Activated CD4-positive, alpha-beta T cell treated with anti-CD3 and anti-CD28 coated beads for 48 hours (primary cell): ENCODE results near the gene FAM185A.
"Not testable (repeated sequence)": the region's sequence is repeated elsewhere in the genome, so short reads cannot be mapped to it uniquely, and the experiment has no call there.

Source experiments
- DNase-seq: peaks from one replicate; pipeline ENCODE4 v3.0.0-alpha.2; 2020

The FAM185A gene

GRCh38 chr7:102833343-102833742 is 84.5 kb downstream of the FAM185A start:
- DNase-seq, result no peak

- no peak for DNase-seq
Measured at GRCh38 chr7:102834466-102834865, 85.7 kb downstream of the FAM185A start.

GRCh38 chr7:102834999-102835398 is 86.2 kb downstream of the FAM185A start:
- peak; percentile 29 for DNase-seq

- DNase-seq, result no peak
Measured at GRCh38 chr7:102836191-102836919, 87.6 kb downstream of the FAM185A start.

- no peak for DNase-seq
Measured at GRCh38 chr7:102836977-102837376, 88.2 kb downstream of the FAM185A start.

- DNase-seq, result no peak
Measured at GRCh38 chr7:102837802-102838201, 89.0 kb downstream of the FAM185A start.

GRCh38 chr7:102838572-102839101 is 89.8 kb downstream of the FAM185A start:
- not testable (repeated sequence) for DNase-seq

- DNase-seq, result no peak
Measured at GRCh38 chr7:102840404-102840803, 91.6 kb downstream of the FAM185A start.

- no peak for DNase-seq
Measured at GRCh38 chr7:102841290-102841689, 92.5 kb downstream of the FAM185A start.

GRCh38 chr7:102842284-102842683 is 93.5 kb downstream of the FAM185A start:
- no peak for DNase-seq

- DNase-seq, result no peak
Measured at GRCh38 chr7:102843850-102844249, 95.1 kb downstream of the FAM185A start.

GRCh38 chr7:102845346-102845745 is 96.5 kb downstream of the FAM185A start:
- no peak for DNase-seq

GRCh38 chr7:102849079-102849478 is 100.3 kb downstream of the FAM185A start:
- no peak for DNase-seq

GRCh38 chr7:102849538-102849937 is 100.7 kb downstream of the FAM185A start:
- DNase-seq, result no peak

- no peak for DNase-seq
Measured at GRCh38 chr7:102856036-102856435, 107.2 kb downstream of the FAM185A start.
